ENCODE measurements around the gene ADCY1. TPM values are rescaled to one million over a fixed set of nuclear protein-coding genes. Genes with fewer than 3 reads are reported as not detected.

Gene ADCY1
- total RNA-seq, 1 donor from 2014 or later: 19.0 TPM

GRCh38 chr7:45697576-45698136 lies 123.5 kb downstream of the ADCY1 start:
- H3K4me1 Mint-ChIP-seq (ENCODE audit: unreplicated experiment): no peaks in the 10 kb centered on the region
- no peaks in the 10 kb centered on the region for H3K27me3 Mint-ChIP-seq
- H3K4me3 Mint-ChIP-seq: no peak overlapping the region
- no peak for TF ChIP-seq CTCF (conservative IDR thresholded peaks at IDR 0.05)
- H3K36me3 Mint-ChIP-seq: no peaks in the 10 kb centered on the region
- DNase-seq (ENCODE audit: extremely low spot score, unreplicated experiment): peak; percentile 44
- no peaks in the 10 kb centered on the region for H3K9me3 Mint-ChIP-seq
- no peak overlapping the region for H3K27ac Mint-ChIP-seq

- Mint-ChIP-seq H3K27me3 (no peaks in the 10 kb centered on the region), H3K36me3 (no peaks in the 10 kb centered on the region), H3K27ac (no peak overlapping the region), H3K4me1 (ENCODE audit: unreplicated experiment) (no peaks in the 10 kb centered on the region), H3K4me3 (no peak overlapping the region), H3K9me3 (no peaks in the 10 kb centered on the region)
- peak; percentile 27 for DNase-seq (ENCODE audit: extremely low spot score, unreplicated experiment)
- TF ChIP-seq CTCF (conservative IDR thresholded peaks at IDR 0.05): no peak
Observed at GRCh38 chr7:45698303-45699014, 124.3 kb downstream of the ADCY1 start.

GRCh38 chr7:45699015-45699309 lies 124.8 kb downstream of the ADCY1 start:
- Mint-ChIP-seq H3K9me3 (no peaks in the 10 kb centered on the region), H3K27ac (no peak overlapping the region), H3K27me3 (no peaks in the 10 kb centered on the region), H3K4me3 (no peak overlapping the region), H3K4me1 (ENCODE audit: unreplicated experiment) (no peaks in the 10 kb centered on the region), H3K36me3 (no peaks in the 10 kb centered on the region)
- peak; percentile 44 for DNase-seq (ENCODE audit: extremely low spot score, unreplicated experiment)
- TF ChIP-seq CTCF (conservative IDR thresholded peaks at IDR 0.05): no peak

- Mint-ChIP-seq H3K4me3 (no peak overlapping the region), H3K27ac (no peak overlapping the region), H3K36me3 (no peaks in the 10 kb centered on the region), H3K9me3 (no peaks in the 10 kb centered on the region), H3K27me3 (no peaks in the 10 kb centered on the region), H3K4me1 (ENCODE audit: unreplicated experiment) (no peaks in the 10 kb centered on the region)
- TF ChIP-seq CTCF (conservative IDR thresholded peaks at IDR 0.05): no peak
- peak; percentile 47 for DNase-seq (ENCODE audit: extremely low spot score, unreplicated experiment)
Observed at GRCh38 chr7:45699726-45700390, 125.7 kb downstream of the ADCY1 start.

- H3K27me3 Mint-ChIP-seq: no peaks in the 10 kb centered on the region
- no peaks in the 10 kb centered on the region for H3K9me3 Mint-ChIP-seq
- no peak for TF ChIP-seq CTCF (conservative IDR thresholded peaks at IDR 0.05)
- H3K4me3 Mint-ChIP-seq: no peak overlapping the region
- H3K27ac Mint-ChIP-seq: no peak overlapping the region
- H3K36me3 Mint-ChIP-seq: no peaks in the 10 kb centered on the region
- DNase-seq (ENCODE audit: extremely low spot score, unreplicated experiment): no peak
- no peaks in the 10 kb centered on the region for H3K4me1 Mint-ChIP-seq (ENCODE audit: unreplicated experiment)
Observed at GRCh38 chr7:45700556-45700955, 126.4 kb downstream of the ADCY1 start.
